GM10266 (cell line): Measurements from ENCODE around the gene ZNF555.

ENCODE experiments used
- DNase-seq: peaks from one replicate; pipeline ENCODE4 v3.0.0; 2012; ENCODE audit errors: extremely low spot score
- CTCF ChIP-seq: IDR thresholded peaks from 2 replicates; pipeline ENCODE4 v1.5.1; 2012; ENCODE audit warnings: mild to moderate bottlenecking, low read depth; ENCODE audit not compliant: control insufficient read depth, insufficient read depth; ENCODE audit errors: missing control alignments

The ZNF555 gene

GRCh38 chr19:2809387-2810140 is 31.7 kb upstream of the ZNF555 start:
- DNase-seq: peak; percentile 20
- no peak for TF ChIP-seq CTCF

DNA sequence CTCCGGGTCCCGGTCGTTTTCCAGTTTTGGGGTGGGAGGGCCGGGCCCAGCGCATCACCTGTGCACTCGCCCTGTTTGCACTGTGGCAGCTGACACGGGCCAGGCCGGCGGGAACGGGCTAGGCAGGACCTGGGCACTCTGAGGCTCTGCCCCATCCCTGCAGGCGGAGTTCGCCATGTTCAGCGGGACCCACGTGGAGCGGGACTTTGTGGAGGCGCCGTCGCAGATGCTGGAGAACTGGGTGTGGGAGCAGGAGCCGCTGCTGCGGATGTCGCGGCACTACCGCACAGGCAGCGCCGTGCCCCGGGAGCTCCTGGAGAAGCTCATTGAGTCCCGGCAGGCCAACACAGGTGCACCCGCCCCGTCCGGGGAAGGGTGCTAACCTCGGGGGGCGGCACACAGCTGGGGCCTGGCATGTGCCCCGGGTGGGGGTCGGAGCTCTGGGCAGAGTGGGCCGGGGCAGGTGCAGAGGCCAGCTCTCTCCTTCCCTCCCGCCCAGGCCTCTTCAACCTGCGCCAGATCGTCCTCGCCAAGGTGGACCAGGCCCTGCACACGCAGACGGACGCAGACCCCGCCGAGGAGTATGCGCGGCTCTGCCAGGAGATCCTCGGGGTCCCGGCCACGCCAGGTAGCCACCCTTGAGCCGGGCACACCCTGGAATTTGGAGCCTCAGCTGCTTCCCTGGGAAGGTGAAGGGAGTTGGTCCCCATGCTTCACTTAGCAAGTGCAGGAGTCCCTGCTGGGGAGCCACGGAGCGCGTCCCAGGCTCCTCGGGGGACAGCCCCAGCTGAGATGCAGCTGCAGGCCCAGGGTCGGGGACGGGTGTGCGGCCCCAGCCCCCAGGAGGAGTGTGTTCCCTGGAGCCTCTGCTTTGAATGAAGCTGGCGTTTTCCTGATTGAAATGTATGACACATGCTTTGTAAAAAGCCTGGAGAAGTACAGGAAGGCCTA is 30.9 kb upstream of the ZNF555 start:
- peak; percentile 34 for DNase-seq

DNA sequence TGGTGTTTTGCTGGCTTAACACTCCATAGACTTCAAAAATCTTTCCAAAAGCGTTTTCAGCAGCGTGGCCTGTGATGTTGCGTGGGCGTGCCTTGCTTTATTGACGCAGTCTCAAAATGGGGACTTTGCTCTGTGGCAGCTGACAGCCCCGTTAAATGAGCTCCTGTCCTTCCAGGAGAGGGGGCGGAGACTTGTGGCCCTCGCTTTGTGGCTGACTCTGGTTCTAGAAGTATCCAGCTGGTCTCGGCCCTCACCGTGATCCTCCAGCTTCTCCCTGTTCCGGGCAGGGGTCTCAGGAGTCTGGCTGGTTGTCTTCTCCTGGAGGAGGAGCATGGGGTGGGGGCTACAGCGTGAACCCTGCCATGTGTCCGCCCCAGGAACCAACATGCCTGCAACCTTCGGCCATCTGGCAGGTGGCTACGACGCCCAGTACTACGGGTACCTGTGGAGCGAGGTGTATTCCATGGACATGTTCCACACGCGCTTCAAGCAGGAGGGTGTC is 30.0 kb upstream of the ZNF555 start:
- DNase-seq: peak; percentile 21
- no peak for TF ChIP-seq CTCF

More for the DNA sequence above, 30.9 kb upstream of the ZNF555 start:
- no peak for TF ChIP-seq CTCF

DNA sequence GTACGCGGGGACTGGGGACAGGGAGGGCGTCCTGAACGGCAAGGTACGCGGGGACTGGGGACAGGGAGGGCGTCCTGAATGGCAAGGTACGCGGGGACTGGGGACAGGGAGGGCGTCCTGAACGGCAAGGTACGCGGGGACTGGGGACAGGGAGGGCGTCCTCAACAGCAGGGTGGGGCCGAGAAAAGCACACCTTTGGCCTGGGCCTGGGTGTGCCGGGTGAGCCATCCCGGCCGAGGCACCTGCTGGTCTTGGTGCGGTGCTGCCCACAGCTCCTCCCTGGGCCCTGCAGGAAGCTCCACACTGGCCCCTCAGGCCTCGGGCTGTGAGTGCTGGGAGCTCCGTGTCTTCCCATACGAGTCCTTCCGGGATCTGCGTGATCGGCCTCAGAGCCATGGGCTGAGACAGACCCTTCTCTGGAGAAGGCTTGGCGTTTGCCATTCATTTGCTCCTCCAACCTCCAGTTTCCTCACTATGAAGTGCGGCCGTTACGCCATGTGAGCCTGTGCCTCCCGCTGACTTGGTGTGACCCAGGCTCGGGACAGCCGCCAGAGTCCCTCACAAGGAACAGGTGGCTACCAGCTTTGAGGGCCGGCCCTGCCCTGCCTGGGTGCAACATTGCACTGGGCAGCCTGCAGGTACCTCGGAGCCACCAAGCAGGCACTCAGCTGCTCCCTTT is 29.4 kb upstream of the ZNF555 start:
- TF ChIP-seq CTCF: no peak
- DNase-seq: peak; percentile 22

DNA sequence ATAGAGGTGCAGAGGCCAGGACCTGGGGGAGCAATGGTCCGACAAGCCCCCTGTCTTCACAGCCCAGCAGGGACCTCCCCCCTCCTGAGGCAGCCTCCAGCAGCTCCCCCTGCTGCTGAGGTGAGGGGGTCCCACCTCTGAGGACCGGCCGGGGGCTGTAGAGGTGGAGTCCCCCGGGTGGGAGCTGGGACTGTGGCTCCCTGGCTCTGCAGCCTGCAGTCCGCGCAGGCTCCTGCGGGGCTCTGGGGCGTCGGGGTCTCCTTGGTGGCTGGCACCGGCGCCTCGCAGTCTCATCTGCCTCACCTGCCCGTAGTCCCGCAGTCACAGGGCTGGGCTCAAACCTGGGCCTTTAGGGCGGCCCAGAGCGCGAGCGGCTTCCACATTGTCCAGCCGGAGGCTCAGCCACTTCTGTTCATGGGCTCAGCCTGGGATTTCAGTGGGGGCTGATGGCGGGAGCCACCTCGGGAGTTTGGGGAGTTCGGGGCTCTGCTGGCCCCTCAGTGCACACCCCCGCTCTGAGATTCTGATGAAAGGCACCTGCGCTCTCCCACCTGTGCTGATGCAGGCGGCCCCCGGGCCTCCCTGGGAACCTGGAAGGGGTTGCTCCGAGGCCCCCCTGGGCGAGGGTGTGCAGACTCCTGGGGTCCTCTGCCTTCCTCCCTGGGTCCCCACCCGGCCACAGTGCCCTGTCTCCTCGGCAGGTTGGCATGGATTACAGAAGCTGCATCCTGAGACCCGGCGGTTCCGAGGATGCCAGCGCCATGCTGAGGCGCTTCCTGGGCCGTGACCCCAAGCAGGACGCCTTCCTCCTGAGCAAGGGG is 28.7 kb upstream of the ZNF555 start:
- DNase-seq: peak; percentile 16

More for the DNA sequence above, 28.7 kb upstream of the ZNF555 start:
- no peak for TF ChIP-seq CTCF
